GM18520 (cell line): ENCODE measurements around the gene GPATCH1.
"Not testable (repeated sequence)": the region's sequence is repeated elsewhere in the genome, so short reads cannot be mapped to it uniquely, and the experiment has no call there.

Experiments used
- ATAC-seq: cut with Tn5 transposase; IDR thresholded peaks from one replicate; pipeline ENCODE4 v1.9.1; 2021; ENCODE audit not compliant: unreplicated experiment

The GPATCH1 gene

GRCh38 chr19:33114312-33114711 lies 33.3 kb downstream of the GPATCH1 start:
- ATAC-seq, result no peak

- no peak for ATAC-seq
Observed at GRCh38 chr19:33117501-33117900, 36.5 kb downstream of the GPATCH1 start.

GRCh38 chr19:33118643-33119042 lies 37.7 kb downstream of the GPATCH1 start:
- ATAC-seq, result no peak

- ATAC-seq, result no peak
Observed at GRCh38 chr19:33124207-33125098, 43.5 kb downstream of the GPATCH1 start.

GRCh38 chr19:33125929-33126388 lies 45.0 kb downstream of the GPATCH1 start:
- ATAC-seq, result no peak

GRCh38 chr19:33126712-33127111 lies 45.7 kb downstream of the GPATCH1 start:
- ATAC-seq, result not testable (repeated sequence)

GRCh38 chr19:33129901-33130300 lies 48.9 kb downstream of the GPATCH1 start:
- no peak for ATAC-seq

GRCh38 chr19:33130433-33130832 lies 49.5 kb downstream of the GPATCH1 start:
- no peak for ATAC-seq

- ATAC-seq, result no peak
Observed at GRCh38 chr19:33132021-33132420, 51.0 kb downstream of the GPATCH1 start, which contains the start of gene WDR88. WDR88 (plus strand) TSS chr19:33132114; CDS start chr19:33132170, 56 bp downstream.

GRCh38 chr19:33132425-33132824 lies 51.4 kb downstream of the GPATCH1 start:
- ATAC-seq, result no peak

- no peak for ATAC-seq
Observed at GRCh38 chr19:33133438-33134031, 52.6 kb downstream of the GPATCH1 start.

- ATAC-seq, result no peak
Observed at GRCh38 chr19:33134571-33135041, 53.6 kb downstream of the GPATCH1 start.

- no peak for ATAC-seq
Observed at GRCh38 chr19:33139165-33139564, 58.2 kb downstream of the GPATCH1 start.

- no peak for ATAC-seq
Observed at GRCh38 chr19:33143897-33144405, 63.0 kb downstream of the GPATCH1 start.

GRCh38 chr19:33146209-33146608 lies 65.2 kb downstream of the GPATCH1 start:
- no peak for ATAC-seq

- ATAC-seq, result no peak
Observed at GRCh38 chr19:33147538-33147937, 66.6 kb downstream of the GPATCH1 start.

GRCh38 chr19:33150852-33151518 lies 70.0 kb downstream of the GPATCH1 start:
- no peak for ATAC-seq

GRCh38 chr19:33152176-33152575 lies 71.2 kb downstream of the GPATCH1 start:
- ATAC-seq, result no peak

- not testable (repeated sequence) for ATAC-seq
Observed at GRCh38 chr19:33152625-33153024, 71.6 kb downstream of the GPATCH1 start.

- ATAC-seq, result not testable (repeated sequence)
Observed at GRCh38 chr19:33154313-33154712, 73.3 kb downstream of the GPATCH1 start.

- ATAC-seq, result no peak
Observed at GRCh38 chr19:33156334-33156733, 75.4 kb downstream of the GPATCH1 start.
